Astrocyte of the hippocampus (primary cell): ENCODE results near the gene CPVL.
"Not testable (repeated sequence)": the region's sequence is repeated elsewhere in the genome, so short reads cannot be mapped to it uniquely, and the experiment has no call there.

Experiments used
- DNase-seq: peaks from one replicate; pipeline ENCODE4 v3.0.0; 2011; ENCODE audit warnings: low read depth, low spot score

The CPVL gene

GRCh38 chr7:29120955-29121354 lies 25.4 kb downstream of the CPVL start:
- DNase-seq = no peak

GRCh38 chr7:29119538-29119937 lies 26.8 kb downstream of the CPVL start:
- DNase-seq = no peak

GRCh38 chr7:29116361-29117200 lies 29.8 kb downstream of the CPVL start:
- no peak for DNase-seq

GRCh38 chr7:29115753-29116152 lies 30.6 kb downstream of the CPVL start:
- DNase-seq = no peak

- no peak for DNase-seq
These were observed 31.1 kb downstream of the CPVL start for GRCh38 chr7:29115130-29115687.

- not testable (repeated sequence) for DNase-seq
These were observed 32.1 kb downstream of the CPVL start for GRCh38 chr7:29114266-29114665.

- DNase-seq = peak; percentile 51
These were observed 32.8 kb downstream of the CPVL start for GRCh38 chr7:29113384-29114102.

GRCh38 chr7:29112721-29113120 lies 33.6 kb downstream of the CPVL start:
- no peak for DNase-seq

- DNase-seq = no peak
These were observed 36.4 kb downstream of the CPVL start for GRCh38 chr7:29109899-29110298.

- DNase-seq = no peak
These were observed 37.0 kb downstream of the CPVL start for GRCh38 chr7:29109358-29109757.

GRCh38 chr7:29107056-29107455 lies 39.3 kb downstream of the CPVL start:
- DNase-seq = no peak

- DNase-seq = no peak
These were observed 39.7 kb downstream of the CPVL start for GRCh38 chr7:29106669-29106988.

- peak; percentile 82 for DNase-seq
These were observed 40.3 kb downstream of the CPVL start for GRCh38 chr7:29105752-29106668.

GRCh38 chr7:29105191-29105590 lies 41.1 kb downstream of the CPVL start:
- no peak for DNase-seq

GRCh38 chr7:29102558-29103151 lies 43.7 kb downstream of the CPVL start:
- DNase-seq = peak; percentile 77

- DNase-seq = no peak
These were observed 45.4 kb downstream of the CPVL start for GRCh38 chr7:29100924-29101323.

GRCh38 chr7:29099896-29100847 lies 46.2 kb downstream of the CPVL start:
- no peak for DNase-seq

- DNase-seq = no peak
These were observed 49.9 kb downstream of the CPVL start for GRCh38 chr7:29096446-29096730.

- DNase-seq = no peak
These were observed 50.5 kb downstream of the CPVL start for GRCh38 chr7:29095631-29096445.

- DNase-seq = not testable (repeated sequence)
These were observed 53.2 kb downstream of the CPVL start for GRCh38 chr7:29093091-29093490.
